ENCODE measurements around the gene CPO.

Gene CPO

DNA sequence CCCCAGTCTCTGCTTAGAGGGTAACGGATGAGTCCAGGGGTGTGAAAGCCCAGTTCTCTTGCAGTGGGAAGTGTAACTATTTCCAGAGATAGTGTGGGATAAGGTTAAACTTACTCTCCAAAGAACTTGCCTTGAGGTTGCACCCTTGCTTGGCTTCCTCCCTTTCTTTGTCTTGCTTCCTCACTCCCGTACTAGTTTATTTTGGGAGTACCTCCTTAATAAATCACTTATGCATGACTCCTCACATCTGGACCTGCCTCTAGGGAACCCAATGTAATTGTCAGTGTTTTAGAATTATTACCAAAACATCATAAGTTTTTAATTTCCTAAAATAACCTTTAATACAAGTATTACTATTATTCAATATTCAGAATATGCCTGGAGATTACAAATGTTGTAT, 35.2 kb downstream of the CPO start:
- no peak for DNase-seq (ENCODE audit: low spot score)

GRCh38 chr2:206978746-206979145, 39.4 kb downstream of the CPO start:
- no peak for DNase-seq (ENCODE audit: low spot score)

DNA sequence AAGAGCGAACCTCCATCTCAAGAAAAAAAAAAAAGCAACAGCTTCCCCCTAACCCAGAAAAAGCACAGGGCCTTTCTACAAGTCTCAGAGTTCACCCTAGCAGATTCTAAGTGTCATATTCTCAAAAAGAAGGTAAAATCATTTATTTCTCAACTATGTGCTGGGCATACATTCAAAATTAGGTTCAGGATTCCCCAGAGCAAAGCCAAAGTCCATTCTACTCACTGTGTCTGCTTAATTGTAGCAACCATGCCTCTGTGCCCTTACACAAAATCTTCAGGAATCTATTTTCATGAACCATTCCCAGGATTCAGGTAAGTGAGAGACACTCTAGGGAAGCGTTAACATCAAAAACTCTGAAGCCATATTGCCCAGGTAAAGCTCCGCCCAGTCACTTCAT, 40.0 kb downstream of the CPO start:
- no peak for DNase-seq (ENCODE audit: low spot score)

GRCh38 chr2:206979922-206980321, 40.6 kb downstream of the CPO start:
- no peak for DNase-seq (ENCODE audit: low spot score)

- DNase-seq (ENCODE audit: low spot score) = no peak
These were observed 41.1 kb downstream of the CPO start for GRCh38 chr2:206980413-206980812.

DNA sequence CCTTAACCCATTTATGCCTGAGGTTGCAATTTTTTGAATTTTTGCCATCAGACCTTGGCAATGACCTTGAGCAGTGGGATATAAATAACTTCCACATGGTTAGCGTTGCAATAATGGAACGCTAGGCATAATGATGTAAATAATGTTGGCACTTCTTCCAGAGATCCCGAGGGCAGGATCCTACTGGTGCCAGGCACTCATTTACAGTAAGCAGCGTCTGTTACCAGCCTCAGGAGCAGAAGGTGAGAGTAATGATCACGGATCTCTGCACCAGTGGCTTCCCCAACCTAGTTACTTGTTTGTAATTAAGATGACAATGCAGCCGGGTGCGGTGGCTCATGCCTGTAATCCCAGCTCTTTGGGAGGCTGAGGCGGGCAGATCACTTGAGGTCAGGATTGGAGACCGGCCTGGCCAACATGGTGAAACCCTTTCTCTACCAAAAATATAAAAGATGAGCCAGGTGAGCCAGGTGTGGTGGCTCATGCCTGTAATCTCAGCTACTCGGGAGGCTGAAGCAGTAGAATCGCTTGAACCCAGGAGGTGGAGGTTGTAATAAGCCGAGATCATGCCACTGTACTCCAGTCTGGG, 41.9 kb downstream of the CPO start:
- no peak for DNase-seq (ENCODE audit: low spot score)

DNA sequence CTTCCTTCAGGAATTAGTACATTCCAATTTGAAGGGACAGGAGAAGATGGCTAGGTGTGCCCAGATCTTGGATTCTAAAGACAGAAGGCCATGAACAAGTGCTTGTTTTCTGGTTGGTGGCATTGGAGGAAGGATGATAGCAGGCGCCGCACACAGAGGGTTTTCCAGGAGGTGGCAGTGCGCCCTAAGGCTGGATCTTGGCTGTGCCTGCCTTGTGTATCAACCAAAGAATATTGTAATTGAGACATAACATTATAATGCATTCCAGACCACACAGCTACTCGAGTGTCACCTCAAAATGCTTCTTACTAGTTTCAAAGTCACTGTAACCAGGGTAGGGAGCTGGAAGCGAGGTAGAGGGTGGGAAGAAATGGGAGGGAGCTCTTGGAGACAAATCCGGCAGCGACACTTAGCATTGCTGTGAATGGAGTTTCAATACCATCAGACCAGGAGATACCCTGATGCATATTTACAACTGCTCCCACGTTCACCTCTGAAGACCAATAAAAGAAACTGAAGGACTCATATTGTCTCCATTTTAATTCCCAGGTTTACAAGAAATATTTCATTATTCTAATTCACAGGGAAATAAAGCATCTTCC, 42.5 kb downstream of the CPO start:
- peak; percentile 24 for DNase-seq (ENCODE audit: low spot score)

DNA sequence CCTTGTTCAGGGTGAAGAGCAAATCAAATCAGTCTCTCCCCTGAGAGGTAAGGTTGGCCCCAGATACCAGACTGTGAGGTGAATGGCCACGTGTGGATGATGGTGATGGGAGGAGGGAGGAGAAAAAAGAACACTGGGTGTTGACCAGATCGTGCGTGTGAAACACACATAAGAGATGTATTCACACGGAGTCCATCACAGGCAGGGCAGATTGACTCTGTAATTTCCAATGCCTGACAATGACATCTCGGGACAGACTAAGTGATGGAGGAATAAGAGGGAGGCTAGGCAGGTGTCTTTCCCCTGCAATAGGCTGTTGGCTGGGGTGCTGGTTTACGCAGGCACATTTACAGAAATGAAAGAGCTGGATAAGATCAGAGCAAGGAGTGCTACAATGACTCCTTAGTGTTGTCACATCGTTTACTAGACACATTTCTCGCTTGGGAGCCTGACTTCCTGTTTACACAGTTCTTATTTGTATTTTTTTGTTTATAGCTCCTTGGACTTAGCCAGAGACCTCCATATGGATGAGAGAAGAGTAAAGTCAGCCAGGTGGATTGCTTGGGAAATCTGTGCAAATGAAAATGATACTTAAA, 43.1 kb downstream of the CPO start:
- DNase-seq (ENCODE audit: low spot score) = no peak

- DNase-seq (ENCODE audit: low spot score) = no peak
These were observed 44.0 kb downstream of the CPO start for GRCh38 chr2:206983161-206983859.

- no peak for DNase-seq (ENCODE audit: low spot score)
These were observed 44.9 kb downstream of the CPO start for GRCh38 chr2:206984206-206984605.

GRCh38 chr2:206986943-206987342, 47.6 kb downstream of the CPO start:
- no peak for DNase-seq (ENCODE audit: low spot score)

GRCh38 chr2:206987810-206988209, 48.5 kb downstream of the CPO start:
- no peak for DNase-seq (ENCODE audit: low spot score)

DNA sequence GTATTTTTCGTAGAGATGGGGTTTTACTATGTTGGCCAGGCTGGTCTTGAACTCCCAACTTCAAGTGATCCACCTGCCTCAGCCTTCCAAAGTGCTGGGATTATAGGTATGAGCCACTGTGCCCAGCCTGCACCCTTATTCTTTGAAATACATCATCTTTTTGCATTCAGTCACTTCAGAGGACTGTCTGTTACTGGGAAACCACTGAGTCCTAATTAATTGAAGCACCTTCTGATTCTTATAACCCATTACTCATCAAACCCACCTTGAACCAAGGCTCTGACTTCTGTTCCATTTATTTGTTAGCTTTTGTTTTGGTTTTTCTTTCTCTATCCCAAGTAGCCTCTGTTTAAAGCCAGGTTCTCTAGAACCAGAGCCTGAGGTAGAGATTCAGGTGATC, 49.6 kb downstream of the CPO start:
- no peak for DNase-seq (ENCODE audit: low spot score)

DNA sequence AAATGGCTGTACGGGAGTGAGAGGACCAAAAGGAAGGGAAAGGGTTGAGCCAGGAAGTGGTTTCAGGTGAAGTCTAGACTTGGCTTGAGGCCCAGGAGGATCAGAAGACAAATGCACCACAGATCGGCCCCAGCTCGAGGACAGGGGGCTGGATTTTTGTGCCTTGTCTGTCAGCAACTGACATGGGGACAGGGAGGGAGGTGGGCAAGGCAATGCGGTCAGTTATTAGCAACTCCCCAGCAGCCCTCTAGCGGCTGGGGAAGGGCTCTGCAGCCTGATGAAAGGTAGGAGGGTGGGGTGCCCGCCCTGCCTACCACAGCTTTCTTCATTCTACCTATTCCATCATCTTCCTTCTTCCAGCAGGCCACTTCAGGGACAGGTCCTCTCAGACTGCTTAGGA, 50.0 kb downstream of the CPO start:
- DNase-seq (ENCODE audit: low spot score) = peak; percentile 6

- DNase-seq (ENCODE audit: low spot score) = no peak
These were observed 51.0 kb downstream of the CPO start for GRCh38 chr2:206990360-206990759.

DNA sequence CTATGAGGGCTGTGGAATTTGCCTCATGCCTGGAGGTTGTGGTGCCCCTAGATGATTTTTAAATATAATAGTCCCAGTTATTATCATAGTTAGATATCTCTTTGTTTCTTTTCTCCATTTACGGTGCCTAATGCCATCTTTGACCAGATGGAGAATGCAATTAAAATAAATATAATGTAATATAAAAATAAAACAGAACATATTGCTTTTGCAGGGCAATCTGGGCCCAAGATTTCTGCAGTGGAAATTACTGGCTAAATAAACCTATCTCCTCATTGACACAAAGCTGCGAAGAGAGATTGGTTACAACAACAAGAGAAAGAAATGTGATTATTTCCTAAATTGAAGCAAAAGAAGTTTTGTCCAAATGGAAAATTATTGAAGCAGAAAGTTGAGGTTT, 51.8 kb downstream of the CPO start:
- DNase-seq (ENCODE audit: low spot score) = no peak

DNA sequence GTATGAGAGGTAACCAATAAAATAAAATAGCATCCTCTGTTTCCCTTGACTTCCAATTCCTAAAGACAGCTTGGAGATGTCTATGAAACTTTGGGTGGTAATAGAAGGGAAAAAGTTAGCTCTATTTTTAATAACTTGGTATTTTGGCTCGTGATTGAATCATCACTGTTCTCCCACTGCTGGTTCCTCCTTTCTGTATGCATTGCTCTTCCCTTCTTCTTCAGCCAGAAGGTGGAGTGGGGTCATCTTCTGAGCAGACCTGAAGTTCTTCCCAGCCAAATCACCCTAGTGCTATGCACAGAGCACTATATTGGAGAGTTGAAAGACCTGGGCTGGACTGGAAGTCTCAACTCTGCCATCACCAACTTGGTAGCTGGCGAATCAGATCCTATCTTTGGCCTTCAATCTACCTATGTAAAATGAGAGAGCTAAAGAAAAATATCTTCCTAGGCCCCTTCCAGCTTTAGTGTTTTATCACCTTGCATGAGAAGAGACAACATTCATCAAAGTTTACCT, 54.1 kb downstream of the CPO start:
- DNase-seq (ENCODE audit: low spot score) = no peak

GRCh38 chr2:206993964-206994363, 54.6 kb downstream of the CPO start:
- no peak for DNase-seq (ENCODE audit: low spot score)

- DNase-seq (ENCODE audit: low spot score) = no peak
These were observed 57.3 kb downstream of the CPO start for GRCh38 chr2:206996556-206997065.

DNA sequence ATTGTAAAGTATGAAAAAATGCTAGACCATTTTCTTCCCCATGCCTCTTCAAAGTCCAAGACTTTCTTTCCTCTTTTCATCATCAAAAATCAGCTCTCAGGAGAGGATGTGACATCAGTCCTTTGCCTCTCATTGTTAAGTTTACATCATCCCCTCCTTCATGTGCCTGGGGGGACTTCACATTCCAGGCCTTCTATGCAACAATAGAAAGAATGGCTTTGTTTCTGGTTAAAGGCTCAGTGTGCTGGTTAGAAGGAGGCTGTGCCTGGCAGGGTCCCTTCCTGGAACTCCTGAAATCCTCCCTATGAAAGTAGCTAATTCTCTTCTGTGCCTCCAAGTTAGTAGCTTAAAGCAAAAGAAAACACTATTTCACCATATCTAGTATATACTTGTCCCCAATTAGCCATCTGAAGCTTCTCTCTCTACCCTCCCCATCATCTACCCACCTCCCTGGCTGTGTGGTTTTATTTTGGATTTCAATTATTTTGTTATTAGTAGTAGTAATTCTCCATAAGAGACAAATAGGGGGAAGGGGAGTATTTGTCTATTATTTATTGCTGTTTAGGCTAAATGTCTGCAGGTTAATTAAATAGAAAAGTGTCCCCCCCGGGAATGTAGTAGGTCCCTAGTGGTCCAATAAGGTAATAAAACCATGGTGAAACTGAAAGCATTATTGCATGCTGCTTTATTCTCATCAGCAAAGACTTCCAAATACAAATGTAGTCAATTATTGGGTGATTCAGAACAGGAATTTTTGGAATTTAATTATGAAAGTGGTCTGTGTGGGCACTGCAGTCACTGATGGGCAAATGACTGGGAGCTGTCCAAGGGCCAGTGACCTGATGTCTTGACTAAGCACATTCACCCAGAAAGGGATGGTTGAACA, 69.0 kb downstream of the CPO start:
- no peak for DNase-seq (ENCODE audit: low spot score)

- no peak for DNase-seq (ENCODE audit: low spot score)
These were observed 73.1 kb downstream of the CPO start for GRCh38 chr2:207012461-207012860.

- no peak for DNase-seq (ENCODE audit: low spot score)
These were observed 75.1 kb downstream of the CPO start for GRCh38 chr2:207014424-207014823.
